Lung (tissue), 12 donors: ENCODE measurements around the gene PAQR6. TPM values are rescaled to one million over a fixed set of nuclear protein-coding genes. Genes with fewer than 3 reads are reported as not detected.

ENCODE experiments used
- ATAC-seq: fragments of 200-7000 bp; cut with Tn5 transposase; one replicate; pipeline ENCODE4 v1.9.1; 2020; ENCODE audit warnings: moderate number of reproducible peaks; ENCODE audit not compliant: insufficient read depth, low FRiP score
- DNase-seq, 3 donors: peaks; one replicate each; pipeline ENCODE4 v3.0.0-alpha.2; 2013 to 2017
- H3K27ac ChIP-seq, 2 donors: one replicate each; pipeline ENCODE4 v1.5.1; 2013; ENCODE audit warnings: mild to moderate bottlenecking in 2 of 2, moderate library complexity in 2 of 2, control low read depth in 1 of 2, inconsistent platforms in 1 of 2, low read depth in 1 of 2, low read length in 1 of 2
- H3K27me3 ChIP-seq, 3 donors: one replicate each; pipeline ENCODE4 v1.5.1; 2013; ENCODE audit warnings: low read length in 2 of 3; ENCODE audit not compliant: control insufficient read depth in 3 of 3, insufficient read depth in 3 of 3
- H3K36me3 ChIP-seq, 4 donors: one replicate each; pipeline ENCODE4 v1.5.1; 2013; ENCODE audit warnings: low read length in 4 of 4, mild to moderate bottlenecking in 1 of 4, moderate library complexity in 1 of 4; ENCODE audit not compliant: control insufficient read depth in 4 of 4, insufficient read depth in 4 of 4
- H3K4me1 ChIP-seq, 5 donors: one replicate each; pipeline ENCODE4 v1.5.1; 2013; ENCODE audit warnings: low read length in 5 of 5, mild to moderate bottlenecking in 2 of 5, moderate library complexity in 1 of 5; ENCODE audit not compliant: control insufficient read depth in 5 of 5, insufficient read depth in 5 of 5
- H3K4me3 ChIP-seq: one replicate; pipeline ENCODE4 v1.5.1; 2013; ENCODE audit warnings: mild to moderate bottlenecking, control low read depth, moderate library complexity
- H3K9ac ChIP-seq, 2 donors: one replicate each; pipeline ENCODE4 v1.5.1; 2013; ENCODE audit warnings: low read length in 2 of 2, control low read depth in 1 of 2; ENCODE audit not compliant: insufficient read depth in 1 of 2
- H3K9me3 ChIP-seq, 4 donors: one replicate each; pipeline ENCODE4 v1.5.1; 2013; ENCODE audit warnings: low read length in 3 of 4, mild to moderate bottlenecking in 1 of 4, moderate library complexity in 1 of 4; ENCODE audit not compliant: control insufficient read depth in 4 of 4, insufficient read depth in 3 of 4
- WGBS, 2 donors: extraction: QIAGEN DNeasy Blood & Tissue Kit; methylation state at CpG; one replicate each; pipeline ENCODE4 v1.1.7; 2013; 5-methylcytosine and 5-hydroxymethylcytosine counted together
- polyA plus RNA-seq, 2 donors: library from polyadenylated mRNA; stranded (reverse); fragments of 200-250 nt; gene quantifications; one replicate each; pipeline ENCODE4 v1.2.1, GENCODE V29; 2013
- total RNA-seq, 2 donors: library from RNA; depleted of rRNA in 1 of 2; stranded (reverse); fragments of >200 nt in 1 of 2; gene quantifications; one replicate each; pipeline ENCODE4 v1.2.1, GENCODE V29; 2014 to 2021
- TF ChIP-seq, protein P1 (sequence below): IDR thresholded peaks from 2 replicates; pipeline ENCODE4 v1.5.1; 2012; ENCODE audit warnings: mild to moderate bottlenecking; ENCODE audit errors: control extremely low read depth, extremely low read depth
- donor health status: control.
- donor health status: control.
- donor health status: Bipolar disorder and iron deficiency.
- donor health status: healthy.
- donor health status: DM: yes; HTN: yes; CAD: no.

PAQR6 gene
- total and polyA plus RNA-seq, 4 donors: 1.3 to 3.0 (median 2.1) TPM

GRCh38 chr1:156232201-156232894 is 15.5 kb downstream of the PAQR6 start:
- TF ChIP-seq, protein P1, sequence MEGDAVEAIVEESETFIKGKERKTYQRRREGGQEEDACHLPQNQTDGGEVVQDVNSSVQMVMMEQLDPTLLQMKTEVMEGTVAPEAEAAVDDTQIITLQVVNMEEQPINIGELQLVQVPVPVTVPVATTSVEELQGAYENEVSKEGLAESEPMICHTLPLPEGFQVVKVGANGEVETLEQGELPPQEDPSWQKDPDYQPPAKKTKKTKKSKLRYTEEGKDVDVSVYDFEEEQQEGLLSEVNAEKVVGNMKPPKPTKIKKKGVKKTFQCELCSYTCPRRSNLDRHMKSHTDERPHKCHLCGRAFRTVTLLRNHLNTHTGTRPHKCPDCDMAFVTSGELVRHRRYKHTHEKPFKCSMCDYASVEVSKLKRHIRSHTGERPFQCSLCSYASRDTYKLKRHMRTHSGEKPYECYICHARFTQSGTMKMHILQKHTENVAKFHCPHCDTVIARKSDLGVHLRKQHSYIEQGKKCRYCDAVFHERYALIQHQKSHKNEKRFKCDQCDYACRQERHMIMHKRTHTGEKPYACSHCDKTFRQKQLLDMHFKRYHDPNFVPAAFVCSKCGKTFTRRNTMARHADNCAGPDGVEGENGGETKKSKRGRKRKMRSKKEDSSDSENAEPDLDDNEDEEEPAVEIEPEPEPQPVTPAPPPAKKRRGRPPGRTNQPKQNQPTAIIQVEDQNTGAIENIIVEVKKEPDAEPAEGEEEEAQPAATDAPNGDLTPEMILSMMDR: no peak
- DNase-seq: no peak
- Histone ChIP-seq H3K27ac (no peak overlapping the region), H3K36me3 (peaks cover 11 to 44% (median 33%) of the 10 kb centered on the region in 4 donors), H3K27me3 (no peaks in the 10 kb centered on the region), H3K9ac (no peak overlapping the region), H3K4me3 (no peak overlapping the region), H3K9me3 (peaks cover 0 to 2% (median 0%) of the 10 kb centered on the region in 4 donors), H3K4me1 (no peaks in the 10 kb centered on the region)
- no peak for ATAC-seq
- 78 to 91% methylated on average over 12 of the region's 12 CpGs for WGBS, 2 donors

- 89 to 96% methylated on average over 1 of the region's 1 CpG for WGBS, 2 donors
These were observed 17.4 kb downstream of the PAQR6 start for GRCh38 chr1:156230473-156230837.

DNA sequence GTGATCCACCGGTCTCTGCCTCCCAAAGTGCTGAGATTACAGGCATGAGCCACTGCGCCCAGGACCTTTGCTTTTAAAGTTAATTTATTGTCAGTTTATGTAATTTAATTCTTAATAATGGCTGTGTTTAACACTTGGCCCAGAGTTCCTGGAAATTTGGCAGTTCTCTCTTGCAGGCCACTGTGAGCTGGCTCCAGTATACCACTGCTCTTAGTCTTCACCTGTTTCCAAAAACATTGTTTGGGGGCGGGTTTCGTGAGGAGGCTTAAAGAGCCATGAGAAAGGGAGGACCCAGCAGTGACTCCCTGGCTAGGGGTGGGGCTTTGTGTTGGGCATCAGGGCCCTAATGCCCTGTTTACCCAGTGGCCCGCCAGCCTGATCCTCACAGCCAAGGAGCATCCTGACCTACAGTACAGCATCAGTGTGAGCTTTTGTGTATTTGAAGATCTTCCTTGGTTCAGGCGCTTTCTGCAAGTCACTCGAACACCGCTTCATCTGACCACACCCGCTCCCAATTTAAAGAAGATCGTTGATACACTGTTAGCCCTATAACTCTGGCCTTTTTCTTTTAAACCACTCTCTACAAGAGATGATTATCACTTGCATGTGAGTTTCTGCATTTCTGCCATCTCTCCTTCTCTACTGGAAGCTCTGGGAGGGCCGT is 17.9 kb downstream of the PAQR6 start:
- TF ChIP-seq, protein P1: no peak
- no peak overlapping the region for H3K4me3 ChIP-seq
- no peak overlapping the region for H3K27ac ChIP-seq
- H3K4me1 ChIP-seq: no peaks in the 10 kb centered on the region
- no peaks in the 10 kb centered on the region for H3K27me3 ChIP-seq
- 95% methylated on average over 11 of the region's 11 CpGs for WGBS, 2 donors
- H3K9ac ChIP-seq: no peak overlapping the region
- peaks cover 8 to 38% (median 27%) of the 10 kb centered on the region in 4 donors for H3K36me3 ChIP-seq
- ATAC-seq (no peak), DNase-seq (no peak)
- peaks cover 0 to 2% (median 0%) of the 10 kb centered on the region in 4 donors for H3K9me3 ChIP-seq

More at GRCh38 chr1:156230473-156230837, 17.4 kb downstream of the PAQR6 start:
- H3K27me3 ChIP-seq: no peaks in the 10 kb centered on the region
- peaks cover 8 to 38% (median 27%) of the 10 kb centered on the region in 4 donors for H3K36me3 ChIP-seq
- no peak for ATAC-seq
- no peak overlapping the region for H3K4me3 ChIP-seq
- H3K4me1 ChIP-seq: no peaks in the 10 kb centered on the region
- H3K27ac ChIP-seq: no peak overlapping the region
- H3K9me3 ChIP-seq: peaks cover 0 to 2% (median 0%) of the 10 kb centered on the region in 4 donors
- no peak overlapping the region for H3K9ac ChIP-seq
- DNase-seq: no peak
- TF ChIP-seq, protein P1: no peak
